Vagina (tissue), 2 donors: ENCODE results near the gene ZBED1.

Experiments used
- POLR2A ChIP-seq, 2 donors: fragments of 450-650 bp; IDR thresholded peaks; one replicate each; pipeline ENCODE4 v1.6.1; 2017; ENCODE audit warnings: antibody characterized with exemption in 2 of 2, mild to moderate bottlenecking in 2 of 2, moderate library complexity in 2 of 2
- TF ChIP-seq, protein P1 (sequence below), 3 experiments: fragments of 450-650 bp in 2 of 3; fragments of 200-600 bp in 1 of 3; sonication (generic) in 1 of 3; IDR thresholded peaks; one replicate each; pipeline ENCODE4 v1.5.1; 2017 to 2019; ENCODE audit warnings: antibody characterized with exemption in 3 of 3, mild to moderate bottlenecking in 2 of 3, moderate library complexity in 2 of 3

DNA sequence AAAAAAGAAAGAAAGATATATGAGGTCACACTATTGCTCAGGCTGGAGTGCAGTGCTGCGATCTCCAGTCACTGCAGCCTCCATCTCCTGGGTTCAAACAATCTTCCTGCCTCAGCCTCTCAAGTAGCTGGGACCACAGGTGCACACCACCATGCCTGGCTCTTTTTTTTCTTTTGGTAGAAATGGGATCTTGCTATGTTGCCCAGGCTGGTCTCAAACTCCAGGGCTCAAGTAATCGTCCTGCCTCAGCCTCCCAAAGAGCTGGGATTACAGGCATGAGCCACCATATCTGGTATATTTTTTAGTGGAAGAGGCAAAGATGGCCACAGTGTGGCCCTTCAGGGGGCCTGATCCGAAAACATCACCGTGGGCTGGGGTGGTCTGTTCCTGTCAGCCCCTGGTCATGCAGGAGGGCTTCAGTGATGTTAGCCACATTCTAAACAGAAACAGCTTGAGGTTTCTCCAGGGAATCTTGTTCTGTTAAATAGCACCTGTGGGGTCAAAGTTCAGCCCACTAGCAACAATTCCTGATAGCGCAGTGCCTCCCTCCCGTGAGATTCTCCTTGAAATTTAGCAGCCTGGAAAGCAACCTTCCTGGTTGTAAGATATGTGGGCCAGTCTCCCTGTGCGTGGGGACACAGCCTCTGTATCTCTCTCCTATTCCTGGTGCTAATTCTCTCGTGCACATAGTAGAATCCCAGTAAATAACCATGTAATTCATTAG is 7.3 kb upstream of the ZBED1 start:
- no peak for TF ChIP-seq POLR2A (IDR thresholded peaks at IDR 0.05)
- TF ChIP-seq, protein P1, sequence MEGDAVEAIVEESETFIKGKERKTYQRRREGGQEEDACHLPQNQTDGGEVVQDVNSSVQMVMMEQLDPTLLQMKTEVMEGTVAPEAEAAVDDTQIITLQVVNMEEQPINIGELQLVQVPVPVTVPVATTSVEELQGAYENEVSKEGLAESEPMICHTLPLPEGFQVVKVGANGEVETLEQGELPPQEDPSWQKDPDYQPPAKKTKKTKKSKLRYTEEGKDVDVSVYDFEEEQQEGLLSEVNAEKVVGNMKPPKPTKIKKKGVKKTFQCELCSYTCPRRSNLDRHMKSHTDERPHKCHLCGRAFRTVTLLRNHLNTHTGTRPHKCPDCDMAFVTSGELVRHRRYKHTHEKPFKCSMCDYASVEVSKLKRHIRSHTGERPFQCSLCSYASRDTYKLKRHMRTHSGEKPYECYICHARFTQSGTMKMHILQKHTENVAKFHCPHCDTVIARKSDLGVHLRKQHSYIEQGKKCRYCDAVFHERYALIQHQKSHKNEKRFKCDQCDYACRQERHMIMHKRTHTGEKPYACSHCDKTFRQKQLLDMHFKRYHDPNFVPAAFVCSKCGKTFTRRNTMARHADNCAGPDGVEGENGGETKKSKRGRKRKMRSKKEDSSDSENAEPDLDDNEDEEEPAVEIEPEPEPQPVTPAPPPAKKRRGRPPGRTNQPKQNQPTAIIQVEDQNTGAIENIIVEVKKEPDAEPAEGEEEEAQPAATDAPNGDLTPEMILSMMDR (IDR thresholded peaks at IDR 0.05): no peak
